Activated naive CD4-positive, alpha-beta T cell treated with anti-CD3 and anti-CD28 coated beads, Interleukin-2, amount 50 U/mL, for 72 hours (primary cell): ENCODE data around the gene PPP1CA. TPM values are rescaled to one million over a fixed set of nuclear protein-coding genes. Genes with fewer than 3 reads are reported as not detected.
A peak's percentile ranks its signal among the peaks of the same experiment; 100 is the strongest.

ENCODE experiments used
- ATAC-seq, 2 donors: fragments of 150-1000 bp; cut with Tn5 transposase; 2 replicates each; pipeline ENCODE4 v1.10.0; 2021; ENCODE audit warnings: mild to moderate bottlenecking in 2 of 2, moderate library complexity in 2 of 2
- DNase-seq, 2 donors: peaks; one replicate each; pipeline ENCODE4 v3.0.0; 2021 to 2022; ENCODE audit warnings: low spot score in 2 of 2
- H3K27ac Mint-ChIP-seq, 2 donors: one replicate each; pipeline ENCODE4 v1.8.0; 2022; ENCODE audit warnings: mild to moderate bottlenecking in 2 of 2, mixed read lengths in 2 of 2
- H3K36me3 Mint-ChIP-seq, 2 donors: one replicate each; pipeline ENCODE4 v1.8.0; 2022; ENCODE audit warnings: mixed read lengths in 2 of 2
- H3K9me3 Mint-ChIP-seq, 2 donors: one replicate each; pipeline ENCODE4 v1.8.0; 2022; ENCODE audit warnings: mixed read lengths in 2 of 2
- total RNA-seq, 2 donors: library from RNA; stranded (reverse); gene quantifications; one replicate each; pipeline ENCODE4 v1.2.3, GENCODE V29; 2022

Gene PPP1CA
- total RNA-seq, 2 donors from 2014 or later, result 238 to 253 TPM

- H3K36me3 Mint-ChIP-seq, result no peaks in the 10 kb centered on the region
- H3K27ac Mint-ChIP-seq, result no peak overlapping the region
- DNase-seq (no peak), ATAC-seq (no peak)
- no peaks in the 10 kb centered on the region for H3K9me3 Mint-ChIP-seq
These were observed 29.2 kb downstream of the PPP1CA start for GRCh38 chr11:67372321-67372992.

GRCh38 chr11:67371911-67372320 is 29.7 kb downstream of the PPP1CA start:
- no peak overlapping the region for H3K27ac Mint-ChIP-seq
- DNase-seq (no peak), ATAC-seq (no peak)

GRCh38 chr11:67371189-67371910 is 30.3 kb downstream of the PPP1CA start:
- Mint-ChIP-seq H3K9me3 (no peaks in the 10 kb centered on the region), H3K36me3 (no peaks in the 10 kb centered on the region), H3K27ac (no peak overlapping the region)
- ATAC-seq, result peak in 1 of 2 donors; percentile 29
- DNase-seq, result no peak

More at GRCh38 chr11:67371911-67372320, 29.7 kb downstream of the PPP1CA start:
- Mint-ChIP-seq H3K9me3 (no peaks in the 10 kb centered on the region), H3K36me3 (no peaks in the 10 kb centered on the region)

GRCh38 chr11:67370351-67371076 is 31.1 kb downstream of the PPP1CA start:
- DNase-seq, result no peak

GRCh38 chr11:67369801-67370284 is 31.8 kb downstream of the PPP1CA start:
- ATAC-seq, result no peak
- H3K27ac Mint-ChIP-seq, result no peak overlapping the region

More at GRCh38 chr11:67370351-67371076, 31.1 kb downstream of the PPP1CA start:
- Mint-ChIP-seq H3K36me3 (no peaks in the 10 kb centered on the region), H3K9me3 (no peaks in the 10 kb centered on the region), H3K27ac (no peak overlapping the region)
- no peak for ATAC-seq

GRCh38 chr11:67369275-67369674 is 32.4 kb downstream of the PPP1CA start:
- Mint-ChIP-seq H3K36me3 (no peaks in the 10 kb centered on the region), H3K27ac (no peak overlapping the region), H3K9me3 (no peaks in the 10 kb centered on the region)
- DNase-seq, result no peak
- ATAC-seq, result no peak

More at GRCh38 chr11:67369801-67370284, 31.8 kb downstream of the PPP1CA start:
- H3K9me3 Mint-ChIP-seq, result no peaks in the 10 kb centered on the region
- no peak for DNase-seq
- H3K36me3 Mint-ChIP-seq, result no peaks in the 10 kb centered on the region

- DNase-seq, result no peak
- peak; percentile 61 to 82 for ATAC-seq
- Mint-ChIP-seq H3K27ac (no peak overlapping the region), H3K9me3 (no peaks in the 10 kb centered on the region), H3K36me3 (no peaks in the 10 kb centered on the region)
These were observed 33.0 kb downstream of the PPP1CA start for GRCh38 chr11:67368621-67369020.

GRCh38 chr11:67367761-67368227 is 33.9 kb downstream of the PPP1CA start:
- ATAC-seq (no peak), DNase-seq (no peak)
- H3K9me3 Mint-ChIP-seq, result no peaks in the 10 kb centered on the region
- no peak overlapping the region for H3K27ac Mint-ChIP-seq
- no peaks in the 10 kb centered on the region for H3K36me3 Mint-ChIP-seq

- no peaks in the 10 kb centered on the region for H3K36me3 Mint-ChIP-seq
- no peak for DNase-seq
- H3K9me3 Mint-ChIP-seq, result no peaks in the 10 kb centered on the region
- no peak for ATAC-seq
- no peak overlapping the region for H3K27ac Mint-ChIP-seq
These were observed 34.5 kb downstream of the PPP1CA start for GRCh38 chr11:67366961-67367760.

- Mint-ChIP-seq H3K9me3 (no peaks in the 10 kb centered on the region), H3K36me3 (no peaks in the 10 kb centered on the region), H3K27ac (no peak overlapping the region)
- ATAC-seq (no peak), DNase-seq (no peak)
These were observed 35.1 kb downstream of the PPP1CA start for GRCh38 chr11:67366546-67366945.

- ATAC-seq, result no peak
- H3K9me3 Mint-ChIP-seq, result no peaks in the 10 kb centered on the region
- no peaks in the 10 kb centered on the region for H3K36me3 Mint-ChIP-seq
- no peak overlapping the region for H3K27ac Mint-ChIP-seq
- no peak for DNase-seq
These were observed 35.8 kb downstream of the PPP1CA start for GRCh38 chr11:67365736-67366444.

GRCh38 chr11:67364783-67365722 is 36.6 kb downstream of the PPP1CA start:
- DNase-seq (no peak), ATAC-seq (no peak)
- no peak overlapping the region for H3K27ac Mint-ChIP-seq
- no peaks in the 10 kb centered on the region for H3K36me3 Mint-ChIP-seq
- H3K9me3 Mint-ChIP-seq, result no peaks in the 10 kb centered on the region

- H3K36me3 Mint-ChIP-seq, result no peaks in the 10 kb centered on the region
- no peaks in the 10 kb centered on the region for H3K9me3 Mint-ChIP-seq
- ATAC-seq (no peak), DNase-seq (no peak)
- no peak overlapping the region for H3K27ac Mint-ChIP-seq
These were observed 37.5 kb downstream of the PPP1CA start for GRCh38 chr11:67364169-67364568.

GRCh38 chr11:67357831-67358670 is 43.6 kb downstream of the PPP1CA start:
- ATAC-seq (no peak), DNase-seq (no peak)
- H3K36me3 Mint-ChIP-seq, result no peaks in the 10 kb centered on the region
- peak overlapping the region in 1 of 2 donors; percentile 51 for H3K27ac Mint-ChIP-seq
- no peaks in the 10 kb centered on the region for H3K9me3 Mint-ChIP-seq
